HEK293 (cell line): ENCODE results near the gene ACSS1.

Source experiments
- CTCF ChIA-PET: fragments of 350-600 bp; formaldehyde crosslinking; extraction: SDS; loops from one replicate; lab custom pipeline; 2021; ENCODE audit warnings: antibody characterized with exemption; lab: Yijun Ruan, JAX
- POLR2A ChIA-PET: fragments of 300-600 bp; formaldehyde crosslinking; extraction: SDS; loops from one replicate; lab custom pipeline; 2020; ENCODE audit warnings: antibody characterized with exemption, inconsistent platforms; lab: Yijun Ruan, JAX
- H3K27ac ChIP-seq: fragments of 200-500 bp; sonication (Bioruptor generic); 2 replicates; pipeline ENCODE4 v1.5.1; 2014; ENCODE audit warnings: low read depth, low read length, control low read depth, inconsistent platforms; ENCODE audit errors: extremely low read depth
- H3K36me3 ChIP-seq, 2 experiments: fragments of 200-500 bp in 1 of 2; sonication (Bioruptor generic) in 1 of 2; 1 replicate in 1 of 2; 2 replicates in 1 of 2; pipeline ENCODE4 v1.5.1; 2014 to 2017; ENCODE audit warnings: inconsistent platforms in 2 of 2, low read length in 2 of 2; ENCODE audit not compliant: control insufficient read depth in 2 of 2, insufficient read depth in 1 of 2
- H3K4me1 ChIP-seq: fragments of 200-500 bp; sonication (Bioruptor generic); 2 replicates; pipeline ENCODE4 v1.5.1; 2014; ENCODE audit warnings: mild to moderate bottlenecking, low read length, inconsistent platforms; ENCODE audit not compliant: control insufficient read depth, insufficient read depth
- H3K4me3 ChIP-seq: 2 replicates; pipeline ENCODE4 v1.5.1; 2011; ENCODE audit warnings: low read depth, mild to moderate bottlenecking, control low read depth, low read length, moderate library complexity
- H3K9me3 ChIP-seq: fragments of 200-500 bp; sonication (Bioruptor generic); 2 replicates; pipeline ENCODE4 v1.5.1; 2014; ENCODE audit warnings: low read depth, low read length, inconsistent platforms; ENCODE audit not compliant: control insufficient read depth, insufficient read depth
- KLF8 ChIP-seq: fragments of 450-650 bp; formaldehyde crosslinking; IDR thresholded peaks from 2 replicates; pipeline ENCODE4 v1.5.1; 2016; ENCODE audit warnings: missing biosample characterization, missing genetic modification characterization
- WT1 ChIP-seq: fragments of 450-650 bp; formaldehyde crosslinking; IDR thresholded peaks from 2 replicates; pipeline ENCODE4 v1.5.1; 2016; ENCODE audit warnings: missing biosample characterization, missing genetic modification characterization
- ZBTB21 ChIP-seq: fragments of 450-650 bp; formaldehyde crosslinking; IDR thresholded peaks from 2 replicates; pipeline ENCODE4 v1.5.1; 2017; ENCODE audit warnings: missing biosample characterization, missing genetic modification characterization
- ZFP41 ChIP-seq: fragments of 450-650 bp; formaldehyde crosslinking; IDR thresholded peaks from 2 replicates; pipeline ENCODE4 v1.5.1; 2016; ENCODE audit warnings: missing biosample characterization, missing genetic modification characterization, borderline replicate concordance
- ZNF146 ChIP-seq: fragments of 450-650 bp; formaldehyde crosslinking; IDR thresholded peaks from 2 replicates; pipeline ENCODE4 v1.5.1; 2016; ENCODE audit warnings: missing biosample characterization, missing genetic modification characterization
- ZNF169 ChIP-seq: fragments of 450-650 bp; formaldehyde crosslinking; IDR thresholded peaks from 2 replicates; pipeline ENCODE4 v1.5.1; 2016; ENCODE audit warnings: missing biosample characterization, missing genetic modification characterization
- ZNF37A ChIP-seq: fragments of 450-650 bp; IDR thresholded peaks from 2 replicates; pipeline ENCODE4 v1.5.1; 2018; ENCODE audit warnings: missing biosample characterization, missing genetic modification characterization
- ZNF404 ChIP-seq: fragments of 450-650 bp; formaldehyde crosslinking; IDR thresholded peaks from 2 replicates; pipeline ENCODE4 v1.5.1; 2017; ENCODE audit warnings: missing biosample characterization, missing genetic modification characterization
- ZNF549 ChIP-seq: fragments of 450-650 bp; IDR thresholded peaks from 2 replicates; pipeline ENCODE4 v1.5.1; 2018; ENCODE audit warnings: missing biosample characterization, missing genetic modification characterization, mild to moderate bottlenecking, inconsistent platforms, moderate library complexity
- ZNF596 ChIP-seq: fragments of 450-650 bp; IDR thresholded peaks from 2 replicates; pipeline ENCODE4 v1.5.0; 2018; ENCODE audit warnings: missing biosample characterization, mild to moderate bottlenecking, missing genetic modification characterization, moderate library complexity
- ZNF610 ChIP-seq: fragments of 450-650 bp; formaldehyde crosslinking; IDR thresholded peaks from 2 replicates; pipeline ENCODE4 v1.5.1; 2016; ENCODE audit warnings: missing biosample characterization, missing genetic modification characterization, borderline replicate concordance
- ZNF629 ChIP-seq: fragments of 450-650 bp; formaldehyde crosslinking; IDR thresholded peaks from 2 replicates; pipeline ENCODE4 v1.5.1; 2017; ENCODE audit warnings: missing biosample characterization, missing genetic modification characterization
- ZNF658 ChIP-seq: fragments of 450-650 bp; formaldehyde crosslinking; IDR thresholded peaks from 2 replicates; pipeline ENCODE4; 2016; ENCODE audit warnings: missing biosample characterization, missing genetic modification characterization
- ZNF791 ChIP-seq: fragments of 450-650 bp; formaldehyde crosslinking; IDR thresholded peaks from 2 replicates; pipeline ENCODE4 v1.5.1; 2016; ENCODE audit warnings: missing biosample characterization, missing genetic modification characterization
- ZSCAN16 ChIP-seq: fragments of 450-650 bp; formaldehyde crosslinking; IDR thresholded peaks from 2 replicates; pipeline ENCODE4 v1.5.1; 2016; ENCODE audit warnings: missing biosample characterization, missing genetic modification characterization
- ZSCAN23 ChIP-seq: fragments of 450-650 bp; formaldehyde crosslinking; IDR thresholded peaks from 2 replicates; pipeline ENCODE4 v1.5.1; 2016; ENCODE audit warnings: missing biosample characterization, missing genetic modification characterization
- TF ChIP-seq, protein P1 (sequence below): fragments of 450-650 bp; formaldehyde crosslinking; IDR thresholded peaks from 2 replicates; pipeline ENCODE4 v1.5.1; 2017; ENCODE audit warnings: missing biosample characterization, missing genetic modification characterization
- TF ChIP-seq, protein P2 (sequence below): fragments of 450-650 bp; formaldehyde crosslinking; IDR thresholded peaks from 2 replicates; pipeline ENCODE4 v1.5.1; 2016; ENCODE audit warnings: missing biosample characterization, missing genetic modification characterization
- TF ChIP-seq, protein P3 (sequence below): fragments of 450-650 bp; formaldehyde crosslinking; IDR thresholded peaks from 2 replicates; pipeline ENCODE4 v1.5.1; 2016; ENCODE audit warnings: missing biosample characterization, missing genetic modification characterization

The ACSS1 gene

DNA sequence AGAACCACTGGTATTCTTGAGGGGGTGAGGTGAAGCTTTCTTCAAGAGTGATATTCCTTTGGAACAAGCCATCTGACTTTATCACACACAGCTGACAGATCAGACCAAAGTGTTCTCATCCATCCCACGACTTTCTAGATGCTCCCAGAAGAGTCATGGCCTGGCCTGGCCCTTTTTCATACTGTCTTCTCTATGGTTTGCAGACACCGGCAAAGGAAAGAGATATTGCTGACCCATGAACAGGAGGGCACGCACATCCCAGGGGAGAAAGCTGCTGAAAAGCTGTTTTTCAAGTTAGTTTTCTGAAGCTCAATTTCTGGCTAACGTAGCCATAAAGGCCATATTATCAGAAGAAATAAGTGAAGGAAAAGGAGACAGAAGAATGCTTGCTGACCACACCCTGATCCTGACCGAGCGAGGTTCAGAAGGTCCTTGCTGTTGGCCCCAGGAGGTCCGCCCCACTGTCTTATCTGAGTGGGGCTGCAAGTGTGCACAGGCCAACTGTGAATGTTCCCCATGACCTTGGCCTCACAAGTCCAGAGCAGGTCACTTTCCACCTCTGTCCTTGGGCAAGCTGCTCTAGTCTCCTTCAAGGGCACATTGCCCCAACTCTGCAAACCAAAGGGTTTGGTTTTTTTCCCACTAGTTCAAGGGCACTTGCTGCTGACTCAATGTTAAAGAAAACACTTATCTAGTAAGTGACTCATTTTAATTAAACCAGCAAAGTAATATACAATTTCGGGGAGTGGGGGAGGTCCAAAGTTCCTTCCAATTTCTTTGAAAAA is 2.0 kb downstream of the ACSS1 start:
- Histone ChIP-seq H3K4me3 (no peak overlapping the region), H3K9me3 (no peaks in the 10 kb centered on the region), H3K4me1 (peaks cover 6% of the 10 kb centered on the region), H3K27ac (no peak overlapping the region), H3K36me3 (no peaks in the 10 kb centered on the region)
- ChIA-PET CTCF (interaction anchor here (0.5 to 1.0 kb wide), 2 partner anchors 62 to 241 kb away, joined by 3 read pairs; no protein-coding TSS in a partner anchor), POLR2A (interaction anchor here (0.6 kb wide), 1 partner anchor 523 kb away, joined by 3 read pairs; no protein-coding TSS in a partner anchor)
- TF ChIP-seq ZSCAN23 (tag by site-specific recombination): no peak
- TF ChIP-seq ZNF596 (tag by site-specific recombination): no peak
- no peak for TF ChIP-seq ZNF404
- 0 out of 2 replicates have a peak, but pooled peaks have one; percentile 44 for TF ChIP-seq ZNF146 (tag by site-specific recombination)
- TF ChIP-seq, protein P1, sequence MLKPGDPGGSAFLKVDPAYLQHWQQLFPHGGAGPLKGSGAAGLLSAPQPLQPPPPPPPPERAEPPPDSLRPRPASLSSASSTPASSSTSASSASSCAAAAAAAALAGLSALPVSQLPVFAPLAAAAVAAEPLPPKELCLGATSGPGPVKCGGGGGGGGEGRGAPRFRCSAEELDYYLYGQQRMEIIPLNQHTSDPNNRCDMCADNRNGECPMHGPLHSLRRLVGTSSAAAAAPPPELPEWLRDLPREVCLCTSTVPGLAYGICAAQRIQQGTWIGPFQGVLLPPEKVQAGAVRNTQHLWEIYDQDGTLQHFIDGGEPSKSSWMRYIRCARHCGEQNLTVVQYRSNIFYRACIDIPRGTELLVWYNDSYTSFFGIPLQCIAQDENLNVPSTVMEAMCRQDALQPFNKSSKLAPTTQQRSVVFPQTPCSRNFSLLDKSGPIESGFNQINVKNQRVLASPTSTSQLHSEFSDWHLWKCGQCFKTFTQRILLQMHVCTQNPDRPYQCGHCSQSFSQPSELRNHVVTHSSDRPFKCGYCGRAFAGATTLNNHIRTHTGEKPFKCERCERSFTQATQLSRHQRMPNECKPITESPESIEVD (tag by site-specific recombination): peak; percentile 51
- no peak for TF ChIP-seq ZNF658 (tag by site-specific recombination)
- TF ChIP-seq ZNF629 (tag by site-specific recombination): 0 out of 2 replicates have a peak, but pooled peaks have one; percentile 19
- no peak; the same call in 1 of the 2 replicates for TF ChIP-seq KLF8 (tag by site-specific recombination)
- no peak for TF ChIP-seq ZBTB21
- no peak for TF ChIP-seq ZNF610 (tag by site-specific recombination)
- TF ChIP-seq, protein P2, sequence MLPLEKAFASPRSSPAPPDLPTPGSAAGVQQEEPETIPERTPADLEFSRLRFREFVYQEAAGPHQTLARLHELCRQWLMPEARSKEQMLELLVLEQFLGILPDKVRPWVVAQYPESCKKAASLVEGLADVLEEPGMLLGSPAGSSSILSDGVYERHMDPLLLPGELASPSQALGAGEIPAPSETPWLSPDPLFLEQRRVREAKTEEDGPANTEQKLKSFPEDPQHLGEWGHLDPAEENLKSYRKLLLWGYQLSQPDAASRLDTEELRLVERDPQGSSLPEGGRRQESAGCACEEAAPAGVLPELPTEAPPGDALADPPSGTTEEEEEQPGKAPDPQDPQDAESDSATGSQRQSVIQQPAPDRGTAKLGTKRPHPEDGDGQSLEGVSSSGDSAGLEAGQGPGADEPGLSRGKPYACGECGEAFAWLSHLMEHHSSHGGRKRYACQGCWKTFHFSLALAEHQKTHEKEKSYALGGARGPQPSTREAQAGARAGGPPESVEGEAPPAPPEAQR (tag by site-specific recombination): no peak
- no peak for TF ChIP-seq ZSCAN16 (tag by site-specific recombination)
- TF ChIP-seq, protein P3, sequence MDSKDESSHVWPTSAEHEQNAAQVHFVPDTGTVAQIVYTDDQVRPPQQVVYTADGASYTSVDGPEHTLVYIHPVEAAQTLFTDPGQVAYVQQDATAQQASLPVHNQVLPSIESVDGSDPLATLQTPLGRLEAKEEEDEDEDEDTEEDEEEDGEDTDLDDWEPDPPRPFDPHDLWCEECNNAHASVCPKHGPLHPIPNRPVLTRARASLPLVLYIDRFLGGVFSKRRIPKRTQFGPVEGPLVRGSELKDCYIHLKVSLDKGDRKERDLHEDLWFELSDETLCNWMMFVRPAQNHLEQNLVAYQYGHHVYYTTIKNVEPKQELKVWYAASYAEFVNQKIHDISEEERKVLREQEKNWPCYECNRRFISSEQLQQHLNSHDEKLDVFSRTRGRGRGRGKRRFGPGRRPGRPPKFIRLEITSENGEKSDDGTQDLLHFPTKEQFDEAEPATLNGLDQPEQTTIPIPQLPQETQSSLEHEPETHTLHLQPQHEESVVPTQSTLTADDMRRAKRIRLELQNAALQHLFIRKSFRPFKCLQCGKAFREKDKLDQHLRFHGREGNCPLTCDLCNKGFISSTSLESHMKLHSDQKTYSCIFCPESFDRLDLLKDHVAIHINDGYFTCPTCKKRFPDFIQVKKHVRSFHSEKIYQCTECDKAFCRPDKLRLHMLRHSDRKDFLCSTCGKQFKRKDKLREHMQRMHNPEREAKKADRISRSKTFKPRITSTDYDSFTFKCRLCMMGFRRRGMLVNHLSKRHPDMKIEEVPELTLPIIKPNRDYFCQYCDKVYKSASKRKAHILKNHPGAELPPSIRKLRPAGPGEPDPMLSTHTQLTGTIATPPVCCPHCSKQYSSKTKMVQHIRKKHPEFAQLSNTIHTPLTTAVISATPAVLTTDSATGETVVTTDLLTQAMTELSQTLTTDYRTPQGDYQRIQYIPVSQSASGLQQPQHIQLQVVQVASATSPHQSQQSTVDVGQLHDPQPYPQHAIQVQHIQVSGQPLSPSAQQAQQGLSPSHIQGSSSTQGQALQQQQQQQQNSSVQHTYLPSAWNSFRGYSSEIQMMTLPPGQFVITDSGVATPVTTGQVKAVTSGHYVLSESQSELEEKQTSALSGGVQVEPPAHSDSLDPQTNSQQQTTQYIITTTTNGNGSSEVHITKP (tag by site-specific recombination): no peak
- TF ChIP-seq ZNF549: no peak
- no peak for TF ChIP-seq WT1 (tag by site-specific recombination)
- TF ChIP-seq ZNF37A (tag by site-specific recombination): no peak
- no peak for TF ChIP-seq ZFP41 (tag by site-specific recombination)
- TF ChIP-seq ZNF169: no peak
- TF ChIP-seq ZNF791: no peak
